HepG2 (cell line): ENCODE data around the gene DAAM1. TPM values are rescaled to one million over a fixed set of nuclear protein-coding genes. Genes with fewer than 3 reads are reported as not detected.

Experiments
- ATF7-NPFF ChIP-seq: sonication (generic); formaldehyde crosslinking; IDR thresholded peaks from 2 replicates; pipeline ENCODE4 v1.8.1; 2023; ENCODE audit warnings: mild to moderate bottlenecking, low read depth, missing genetic modification reagents, moderate library complexity
- EP300 ChIP-seq, 3 experiments: sonication (generic) in 1 of 3; formaldehyde crosslinking in 1 of 3; IDR thresholded peaks; 2 replicates each; pipeline versions ENCODE4 v1.5.1 to v1.6.1; 2011 to 2020; ENCODE audit warnings: low read depth in 2 of 3, low read length in 2 of 3, borderline replicate concordance in 1 of 3, improper control_type of control experiment in 1 of 3, mild to moderate bottlenecking in 1 of 3, missing genetic modification reagents in 1 of 3, moderate library complexity in 1 of 3
- HNF4A ChIP-seq: sonication (generic); formaldehyde crosslinking; IDR thresholded peaks from 2 replicates; pipeline ENCODE4 v1.4.0; 2020; ENCODE audit warnings: missing genetic modification reagents
- KIAA2018 ChIP-seq: sonication (generic); formaldehyde crosslinking; IDR thresholded peaks from 2 replicates; pipeline ENCODE4 v1.5.0; 2020; ENCODE audit warnings: mild to moderate bottlenecking, missing genetic modification reagents, borderline replicate concordance
- LCORL ChIP-seq, 2 experiments: fragments of 450-650 bp in 1 of 2; sonication (generic) in 1 of 2; formaldehyde crosslinking in 1 of 2; IDR thresholded peaks; 2 replicates each; pipeline versions ENCODE4 v1.5.0 to v1.6.1; 2017 to 2020; ENCODE audit warnings: antibody characterized with exemption in 1 of 2, missing genetic modification reagents in 1 of 2
- MAFK ChIP-seq, 2 experiments: IDR thresholded peaks in 1 of 2; conservative IDR thresholded peaks in 1 of 2; 2 replicates each; pipeline ENCODE4 v1.6.1; 2011; ENCODE audit warnings: improper control_type of control experiment in 2 of 2, low read length in 2 of 2
- MAX ChIP-seq: IDR thresholded peaks from 2 replicates; pipeline ENCODE4 v1.6.1; 2012; ENCODE audit warnings: inconsistent platforms
- MXD4 ChIP-seq: IDR thresholded peaks from 2 replicates; pipeline ENCODE4 v1.6.1; 2016; ENCODE audit warnings: mild to moderate bottlenecking, missing biosample characterization, missing genetic modification reagents
- MZF1 ChIP-seq: sonication (generic); formaldehyde crosslinking; IDR thresholded peaks from 2 replicates; pipeline ENCODE4 v1.8.1; 2023; ENCODE audit warnings: mild to moderate bottlenecking, missing genetic modification reagents, borderline replicate concordance
- NCOA5 ChIP-seq: sonication (generic); formaldehyde crosslinking; IDR thresholded peaks from 2 replicates; pipeline ENCODE4 v1.4.0; 2020; ENCODE audit warnings: missing genetic modification reagents
- PAWR ChIP-seq: sonication (generic); formaldehyde crosslinking; IDR thresholded peaks from 2 replicates; pipeline ENCODE4 v1.4.0; 2020; ENCODE audit warnings: missing genetic modification reagents, mild to moderate bottlenecking, borderline replicate concordance
- POGZ ChIP-seq: sonication (generic); formaldehyde crosslinking; IDR thresholded peaks from 2 replicates; pipeline ENCODE4 v1.4.0; 2020; ENCODE audit warnings: mild to moderate bottlenecking, missing genetic modification reagents
- RFX1 ChIP-seq: fragments of 450-650 bp; IDR thresholded peaks from 2 replicates; pipeline ENCODE4 v1.6.1; 2017
- RFX5 ChIP-seq: IDR thresholded peaks from 2 replicates; pipeline ENCODE4 v1.6.1; 2011; ENCODE audit warnings: low read depth, low read length, improper control_type of control experiment
- SMC3 ChIP-seq: IDR thresholded peaks from 2 replicates; pipeline ENCODE4 v1.6.1; 2011; ENCODE audit warnings: low read length, improper control_type of control experiment
- SPEN ChIP-seq: sonication (generic); formaldehyde crosslinking; IDR thresholded peaks from 2 replicates; pipeline ENCODE4 v1.5.1; 2020; ENCODE audit warnings: low read depth, mild to moderate bottlenecking, missing genetic modification reagents
- XRCC5 ChIP-seq: fragments of 200-400 bp; formaldehyde crosslinking; optimal IDR thresholded peaks from 2 replicates; pipeline ENCODE3; 2017; ENCODE audit warnings: mild to moderate bottlenecking, low read length
- ZFP36L2 ChIP-seq: sonication (generic); formaldehyde crosslinking; IDR thresholded peaks from 2 replicates; pipeline ENCODE4 v1.4.0; 2020; ENCODE audit warnings: missing genetic modification reagents
- ZKSCAN5 ChIP-seq: sonication (generic); formaldehyde crosslinking; IDR thresholded peaks from 2 replicates; pipeline ENCODE4 v1.5.1; 2020; ENCODE audit warnings: mild to moderate bottlenecking, missing genetic modification reagents
- ZNF292 ChIP-seq: sonication (generic); formaldehyde crosslinking; IDR thresholded peaks from 2 replicates; pipeline ENCODE4 v1.8.1; 2022; ENCODE audit warnings: mild to moderate bottlenecking, low read depth, missing genetic modification reagents, borderline replicate concordance
- ZNF331 ChIP-seq: sonication (generic); formaldehyde crosslinking; IDR thresholded peaks from 2 replicates; pipeline ENCODE4 v1.4.0; 2020; ENCODE audit warnings: missing genetic modification reagents
- ZNF350 ChIP-seq: sonication (generic); formaldehyde crosslinking; IDR thresholded peaks from 2 replicates; pipeline ENCODE4 v1.4.0; 2020; ENCODE audit warnings: mild to moderate bottlenecking, low read depth, missing genetic modification reagents, borderline replicate concordance
- ZNF644 ChIP-seq: IDR thresholded peaks from 2 replicates; pipeline ENCODE4 v1.6.1; 2016; ENCODE audit warnings: low read depth
- polyA plus RNA-seq, 8 experiments: library from polyadenylated mRNA; depleted of rRNA in 3 of 8; stranded (reverse) in 7 of 8; unstranded in 1 of 8; fragments of >200 nt; fragmentation: Illumina TruSeq in 4 of 8; extraction: Trizol in 4 of 8; gene quantifications; 2 replicates each; pipeline versions ENCODE4 v1.2.1 to v1.2.3, GENCODE V29; 2011 to 2016; ENCODE audit warnings: low read depth in 4 of 8, missing spikeins in 1 of 8, mixed read lengths in 1 of 8; ENCODE audit not compliant: insufficient read depth in 1 of 8
- total RNA-seq, 5 experiments: library from RNA; depleted of rRNA; stranded (reverse); fragments of >200 nt; fragmentation: Illumina TruSeq; extraction: Trizol; gene quantifications; 2 replicates each; pipeline ENCODE4 v1.2.3, GENCODE V29; 2016; ENCODE audit warnings: low read depth in 1 of 5

DAAM1 gene
- total and polyA plus RNA-seq, 2 of the 13 experiments (the other 11 are each of a cell fraction or from before 2014, with no cell fraction given), result 10.9 to 24.5 TPM

GRCh38 chr14:59296508-59296907, 108.0 kb downstream of the DAAM1 start (continued):
- TF ChIP-seq ZNF350 (CRISPR knock-in tag), result no peak
- no peak for TF ChIP-seq RFX5
- TF ChIP-seq MZF1 (CRISPR knock-in tag), result no peak
- no peak for TF ChIP-seq POGZ (CRISPR knock-in tag)
- peak; percentile 52 for TF ChIP-seq HNF4A (CRISPR knock-in tag)
- TF ChIP-seq ZNF292, result 0 out of 2 replicates have a peak, but pooled peaks have one; percentile 31
- no peak for TF ChIP-seq NCOA5
- 0 out of 2 replicates have a peak, but pooled peaks have one; percentile 4 for TF ChIP-seq MAX
- no peak for TF ChIP-seq MAFK (conservative IDR thresholded peaks at IDR 0.05 in 1 of 2, IDR thresholded peaks at IDR 0.05 in 1 of 2; ENCODE audit: low read length in 2 of 2)
- TF ChIP-seq ZNF331 (CRISPR knock-in tag), result no peak
- TF ChIP-seq SMC3, result no peak
- no peak for TF ChIP-seq XRCC5
- 0 out of 2 replicates have a peak, but pooled peaks have one; percentile 38 for TF ChIP-seq ZNF644 (CRISPR knock-in tag)
- peak in 1 of 2 experiments; percentile 61; a peak in 1 of 4 replicates for TF ChIP-seq EP300 (IDR thresholded peaks at IDR 0.05; ENCODE audit: low read depth in 2 of 2, low read length in 2 of 2)
- TF ChIP-seq EP300 (CRISPR knock-in tag; IDR thresholded peaks at IDR 0.05; ENCODE audit: borderline replicate concordance), result no peak
- TF ChIP-seq ATF7-NPFF (CRISPR knock-in tag), result no peak
- TF ChIP-seq KIAA2018, result no peak
- TF ChIP-seq ZFP36L2 (CRISPR knock-in tag), result no peak
- TF ChIP-seq PAWR (CRISPR knock-in tag), result no peak
- TF ChIP-seq SPEN (CRISPR knock-in tag), result no peak
- no peak for TF ChIP-seq RFX1
- TF ChIP-seq ZKSCAN5 (CRISPR knock-in tag), result no peak
- TF ChIP-seq LCORL (IDR thresholded peaks at IDR 0.05), result no peak
- peak; percentile 0; the same call in 1 of the 2 replicates for TF ChIP-seq LCORL (CRISPR knock-in tag; IDR thresholded peaks at IDR 0.05)
- 0 out of 2 replicates have a peak, but pooled peaks have one; percentile 18 for TF ChIP-seq MXD4 (CRISPR knock-in tag)
